ENCODE measurements around the gene RTN4RL1.

Gene RTN4RL1

GRCh38 chr17:2059547-2060384 lies 34.6 kb upstream of the RTN4RL1 start:
- DNase-seq: no peak

- peak in 4 of 5 experiments; percentile 47 to 58 (median 53) for DNase-seq
These were observed 33.7 kb upstream of the RTN4RL1 start for GRCh38 chr17:2058586-2059546.

- DNase-seq: peak in 1 of 5 experiments; percentile 36
These were observed 32.8 kb upstream of the RTN4RL1 start for GRCh38 chr17:2057760-2058585.

- DNase-seq: no peak
These were observed 32.1 kb upstream of the RTN4RL1 start for GRCh38 chr17:2057175-2057759.

- DNase-seq: peak in 2 of 5 experiments; percentile 44 to 77
These were observed 31.4 kb upstream of the RTN4RL1 start for GRCh38 chr17:2056206-2057174.

GRCh38 chr17:2055292-2056205 lies 30.4 kb upstream of the RTN4RL1 start:
- DNase-seq: peak in 1 of 5 experiments; percentile 54

GRCh38 chr17:2054512-2055291 lies 29.6 kb upstream of the RTN4RL1 start, which contains the start of gene HIC1:
Gene HIC1, plus strand, starts transcription at chr17:2055103. Its CDS starts 1,588 bp downstream, at chr17:2056691.
- peak; percentile 58 to 74 (median 68) for DNase-seq

- DNase-seq: no peak
These were observed 29.1 kb upstream of the RTN4RL1 start for GRCh38 chr17:2054262-2054511.

GRCh38 chr17:2053380-2054261 lies 28.5 kb upstream of the RTN4RL1 start:
- peak; percentile 51 to 76 (median 67) for DNase-seq

GRCh38 chr17:2051933-2052559 lies 26.9 kb upstream of the RTN4RL1 start:
- no peak for DNase-seq

- no peak for DNase-seq
These were observed 26.2 kb upstream of the RTN4RL1 start for GRCh38 chr17:2051061-2051932.

GRCh38 chr17:2050300-2051060 lies 25.3 kb upstream of the RTN4RL1 start:
- DNase-seq: peak; percentile 49 to 71 (median 66)

- DNase-seq: peak; percentile 82 to 92 (median 85)
These were observed 24.5 kb upstream of the RTN4RL1 start for GRCh38 chr17:2049333-2050299.

- no peak for DNase-seq
These were observed 23.7 kb upstream of the RTN4RL1 start for GRCh38 chr17:2048805-2049204.
